ES-I3 (cell line): ENCODE measurements around the gene BCAR3.
A peak's percentile ranks its signal among the peaks of the same experiment; 100 is the strongest.
"Not testable (repeated sequence)": the region's sequence is repeated elsewhere in the genome, so short reads cannot be mapped to it uniquely, and the experiment has no call there.

Experiments used
- H3K36me3 ChIP-seq: 2 replicates; pipeline ENCODE4 v1.6.1; 2013; ENCODE audit warnings: mild to moderate bottlenecking, low read length, control low read depth, moderate library complexity; ENCODE audit not compliant: insufficient read depth
- H3K4me1 ChIP-seq: 2 replicates; pipeline ENCODE4 v1.6.1; 2013; ENCODE audit warnings: mild to moderate bottlenecking, control low read depth, low read length; ENCODE audit not compliant: insufficient read depth
- H3K9ac ChIP-seq: 2 replicates; pipeline ENCODE4 v1.6.1; 2013; ENCODE audit warnings: low read depth, mild to moderate bottlenecking, low read length, moderate library complexity
- H3K9me3 ChIP-seq: 2 replicates; pipeline ENCODE4 v1.6.1; 2013; ENCODE audit warnings: mild to moderate bottlenecking, low read length, moderate library complexity; ENCODE audit not compliant: control insufficient read depth, insufficient read depth

Gene BCAR3

DNA sequence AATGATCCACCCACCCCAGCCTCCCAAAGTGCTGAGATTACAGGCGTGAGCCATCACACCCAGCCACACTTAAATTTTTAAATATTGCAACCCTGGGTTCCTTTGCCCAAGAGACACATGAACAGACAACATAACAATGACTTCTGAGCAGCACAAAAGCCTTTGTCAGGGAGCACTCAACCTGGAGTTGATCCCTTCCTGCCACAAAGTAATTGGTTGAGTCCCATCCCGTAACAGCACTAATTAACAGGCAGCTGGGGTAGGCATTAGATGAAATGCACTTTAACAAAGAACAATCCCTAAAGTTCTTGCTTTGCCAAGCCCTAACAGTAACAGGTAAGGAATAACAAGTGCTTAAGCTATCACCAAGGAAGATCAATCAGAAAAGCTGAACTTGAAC is 5.9 kb upstream of the BCAR3 start:
- H3K9me3 ChIP-seq: no peaks in the 10 kb centered on the region
- no peaks in the 10 kb centered on the region for H3K36me3 ChIP-seq
- peaks cover 17% of the 10 kb centered on the region for H3K4me1 ChIP-seq
- H3K9ac ChIP-seq: no peak overlapping the region

DNA sequence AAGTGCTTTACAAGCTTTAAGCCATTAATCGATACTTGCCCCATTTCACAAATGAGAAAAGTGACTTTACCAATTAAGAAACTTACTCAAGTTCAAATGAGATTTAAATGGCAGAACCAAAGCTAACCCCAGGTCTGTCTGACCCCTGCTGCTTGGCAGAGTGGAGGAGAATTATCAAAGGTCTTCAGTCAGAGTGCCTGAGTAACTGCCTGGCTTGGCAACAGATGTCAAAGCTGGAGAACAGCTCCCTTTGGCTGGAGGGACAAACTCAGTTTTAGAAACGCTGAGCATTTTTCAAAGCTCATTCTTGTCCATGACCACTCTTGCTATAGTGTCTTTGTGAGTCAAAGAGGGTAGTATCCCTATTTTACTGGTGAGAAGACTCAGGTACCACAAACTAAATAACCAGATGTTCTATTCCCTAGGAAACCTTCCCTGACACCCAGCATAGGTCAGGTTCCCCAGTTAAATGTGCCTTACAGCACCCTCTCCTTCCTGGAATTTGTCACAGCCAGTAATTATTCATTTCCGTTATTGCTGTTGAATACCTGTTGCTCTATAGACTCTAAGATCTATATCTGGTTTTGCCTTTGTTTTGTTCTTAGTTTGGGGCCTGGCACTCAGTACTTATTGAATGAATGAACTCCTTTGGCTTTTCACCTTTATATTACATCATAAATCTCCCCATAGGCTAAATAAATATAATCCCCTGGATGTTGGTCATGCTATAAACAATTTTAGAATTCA is 5.0 kb upstream of the BCAR3 start:
- no peaks in the 10 kb centered on the region for H3K9me3 ChIP-seq
- H3K9ac ChIP-seq: no peak overlapping the region
- no peaks in the 10 kb centered on the region for H3K36me3 ChIP-seq
- peaks cover 10% of the 10 kb centered on the region for H3K4me1 ChIP-seq

DNA sequence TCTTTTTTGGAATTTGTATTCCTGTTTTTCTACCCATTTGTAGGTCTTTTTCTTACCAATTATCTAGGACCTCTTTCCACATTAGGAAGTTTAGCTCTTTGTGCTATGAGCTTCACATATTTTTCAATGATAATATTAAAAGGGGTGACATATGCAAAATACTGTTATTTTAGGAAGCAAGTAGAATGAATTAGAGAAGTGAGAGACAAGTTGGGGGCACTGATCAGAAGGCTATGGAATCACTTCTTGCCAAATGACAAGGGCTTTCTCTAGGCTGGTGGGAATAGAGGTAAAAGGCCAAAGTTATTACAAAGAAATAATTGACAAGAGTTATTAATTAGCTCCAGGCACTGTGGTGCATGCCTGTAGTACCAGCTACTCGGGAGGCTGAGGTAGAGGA is 4.3 kb upstream of the BCAR3 start:
- H3K4me1 ChIP-seq: peaks cover 7% of the 10 kb centered on the region
- H3K9ac ChIP-seq: no peak overlapping the region

DNA sequence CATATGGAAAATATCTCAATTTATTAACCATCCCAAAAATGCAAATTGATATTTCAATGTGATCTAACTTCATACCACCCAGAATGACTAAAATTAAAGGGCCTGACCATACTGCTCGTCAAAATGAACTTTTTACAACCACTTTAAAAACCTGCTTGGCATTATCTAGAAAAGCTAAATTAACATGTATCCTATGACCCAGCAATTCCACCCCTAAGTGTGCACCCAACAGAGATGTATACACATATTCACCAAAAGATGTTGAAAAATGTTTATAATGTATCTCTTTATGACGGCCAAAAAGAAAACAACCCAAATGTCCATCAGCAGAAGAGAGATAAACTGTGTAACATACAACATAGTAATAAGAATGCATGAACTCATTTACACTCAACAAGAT is 1.6 kb upstream of the BCAR3 start:
- no peaks in the 10 kb centered on the region for H3K36me3 ChIP-seq
- no peak overlapping the region for H3K9ac ChIP-seq
- H3K4me1 ChIP-seq: 0 out of 2 replicates have a peak, but pooled peaks cover 16% of the 10 kb centered on the region
- H3K9me3 ChIP-seq: no peaks in the 10 kb centered on the region

More for the DNA sequence above, 4.3 kb upstream of the BCAR3 start:
- no peaks in the 10 kb centered on the region for H3K36me3 ChIP-seq
- no peaks in the 10 kb centered on the region for H3K9me3 ChIP-seq

DNA sequence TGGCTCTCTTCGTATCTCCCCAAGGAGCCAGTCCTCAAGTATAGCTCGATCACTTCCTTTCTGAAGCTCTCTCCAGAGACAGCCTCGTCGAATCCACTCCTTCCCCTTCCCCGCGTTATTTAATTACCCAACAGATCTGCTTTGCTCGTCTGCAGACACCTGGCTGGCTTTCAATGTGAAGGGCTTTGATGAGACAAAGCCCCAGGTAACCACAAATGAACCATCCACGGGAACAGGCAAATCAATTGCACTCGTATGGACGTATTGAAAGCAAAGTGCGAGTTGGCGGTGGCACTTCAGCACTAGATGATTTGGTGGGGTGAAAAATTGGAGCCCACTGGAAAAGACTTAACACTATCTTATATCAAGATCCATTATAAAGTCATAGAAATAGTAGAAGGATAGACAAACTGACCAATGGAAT is 364 bp upstream of the BCAR3 start:
- Histone ChIP-seq H3K9me3 (no peaks in the 10 kb centered on the region), H3K4me1 (peaks cover 21% of the 10 kb centered on the region; the same call in 1 of the 2 replicates), H3K36me3 (no peaks in the 10 kb centered on the region), H3K9ac (peak overlapping the region; percentile 69)

DNA sequence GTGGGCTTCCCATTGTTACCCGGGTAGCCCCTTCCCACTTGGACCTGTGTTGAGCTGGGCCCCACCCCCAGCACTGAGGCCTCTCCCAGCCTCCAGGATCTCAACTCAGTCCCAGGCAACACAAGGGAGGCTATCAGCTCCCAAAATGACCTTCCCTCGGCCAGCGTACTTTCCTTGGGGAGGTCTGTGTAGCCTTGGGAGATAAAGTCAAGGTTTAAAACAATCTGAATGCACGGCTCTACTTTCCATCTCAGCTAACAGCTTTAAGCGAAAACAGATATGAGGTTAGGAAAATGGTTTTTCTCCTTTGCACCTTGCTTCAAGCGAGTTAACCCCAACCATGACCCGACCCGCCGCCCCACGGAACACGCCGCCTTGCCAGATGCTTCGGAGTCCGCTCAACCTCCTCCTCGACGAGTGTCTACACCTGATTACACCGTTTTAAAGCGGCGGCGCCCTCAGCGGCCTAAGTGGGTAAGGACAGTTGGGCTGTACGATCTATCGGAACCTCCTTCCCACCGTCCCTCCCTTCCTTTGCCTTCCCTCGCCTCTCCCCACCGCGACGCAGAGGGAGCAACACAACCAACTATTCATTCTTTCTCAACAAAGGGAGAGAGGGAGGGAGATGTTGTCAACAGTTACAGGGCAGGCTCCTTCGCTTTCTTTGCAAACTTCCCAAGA is 1.1 kb downstream of the BCAR3 start:
- Histone ChIP-seq H3K36me3 (no peaks in the 10 kb centered on the region), H3K4me1 (peaks cover 18% of the 10 kb centered on the region; the same call in 1 of the 2 replicates), H3K9me3 (no peaks in the 10 kb centered on the region), H3K9ac (peak overlapping the region; percentile 69)

DNA sequence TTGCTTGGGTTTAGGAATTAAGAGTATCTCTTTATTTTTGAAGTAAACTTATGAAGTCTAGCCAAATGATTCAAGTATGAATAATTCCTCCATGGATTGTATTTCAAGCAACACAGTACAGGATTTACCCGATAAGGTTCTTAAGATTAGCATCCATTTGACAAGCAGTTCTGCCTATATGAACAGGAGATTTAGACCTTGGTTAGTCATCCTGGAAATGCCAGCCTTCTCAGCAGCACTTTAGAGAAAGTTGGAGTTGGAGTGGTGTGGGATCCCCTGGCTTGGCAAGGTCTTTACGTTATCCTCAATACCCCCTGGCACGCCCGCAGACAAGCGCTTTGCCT is 1.6 kb downstream of the BCAR3 start:
- peak overlapping the region; percentile 69 for H3K9ac ChIP-seq
- H3K4me1 ChIP-seq: peaks cover 18% of the 10 kb centered on the region; the same call in 1 of the 2 replicates
- no peaks in the 10 kb centered on the region for H3K9me3 ChIP-seq
- H3K36me3 ChIP-seq: no peaks in the 10 kb centered on the region

DNA sequence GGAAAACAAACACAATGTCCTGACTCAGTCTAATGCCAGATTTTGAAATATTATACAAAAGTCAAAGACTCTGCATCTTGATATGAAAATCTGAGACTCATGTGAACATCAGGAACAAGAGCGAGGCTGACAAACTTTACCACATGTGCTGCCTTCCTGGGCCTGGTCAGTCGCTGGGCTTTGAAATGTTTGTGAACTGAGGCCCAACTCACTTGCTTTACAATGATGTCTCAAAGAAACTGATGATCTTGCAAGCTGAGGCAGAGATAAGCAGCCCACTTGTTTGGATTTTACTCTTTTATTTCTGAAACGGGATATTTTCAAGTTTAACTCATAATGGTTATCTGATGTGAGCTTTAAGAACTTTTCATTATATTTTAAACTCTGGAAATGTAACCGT is 2.1 kb downstream of the BCAR3 start:
- Histone ChIP-seq H3K4me1 (peaks cover 18% of the 10 kb centered on the region; the same call in 1 of the 2 replicates), H3K9ac (no peak overlapping the region), H3K9me3 (no peaks in the 10 kb centered on the region), H3K36me3 (no peaks in the 10 kb centered on the region)

DNA sequence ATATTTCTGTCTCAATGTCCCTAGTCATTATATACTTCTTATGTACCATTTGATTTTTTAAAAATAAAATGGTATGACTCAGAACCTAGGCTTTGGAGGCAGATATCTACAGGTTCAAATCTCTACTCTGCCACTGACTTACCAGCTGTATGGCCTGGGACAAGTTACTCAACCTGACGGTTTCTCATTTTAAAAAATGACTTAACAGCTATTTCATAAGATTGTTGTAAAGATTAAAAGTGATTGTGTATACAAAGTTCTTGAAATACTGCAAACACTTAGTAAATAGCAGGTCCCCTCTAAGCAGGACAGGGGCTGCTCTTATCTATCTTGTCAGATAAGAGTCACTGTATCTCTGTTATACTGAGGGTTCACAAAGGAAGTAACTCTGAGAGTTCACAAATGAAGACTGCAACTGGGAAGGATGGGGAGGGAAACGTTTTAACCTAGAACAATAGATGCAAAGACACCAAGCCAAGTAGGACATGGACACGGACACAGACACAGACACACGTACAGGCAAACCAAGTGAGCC is 2.6 kb downstream of the BCAR3 start:
- Histone ChIP-seq H3K36me3 (no peaks in the 10 kb centered on the region), H3K4me1 (peaks cover 18% of the 10 kb centered on the region; the same call in 1 of the 2 replicates), H3K9me3 (no peaks in the 10 kb centered on the region), H3K9ac (no peak overlapping the region)

DNA sequence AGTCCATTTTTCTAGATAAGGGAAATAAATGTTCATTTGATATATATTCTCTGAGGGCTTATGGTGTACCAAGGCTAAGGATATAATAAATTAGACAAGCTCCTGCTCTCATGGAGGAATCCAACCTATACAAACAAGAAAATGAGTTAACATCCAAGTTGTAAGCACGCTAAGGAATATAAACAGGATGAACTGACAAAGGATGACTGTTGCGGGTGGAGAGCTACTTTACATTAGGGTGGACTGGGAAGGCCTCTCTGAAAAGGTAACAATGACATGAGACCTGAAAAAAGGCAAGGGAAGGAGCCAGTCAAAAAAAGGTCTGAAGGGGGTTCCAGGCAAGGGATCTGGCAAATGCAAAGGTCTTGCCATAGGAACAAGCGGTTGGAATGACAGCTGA is 3.1 kb downstream of the BCAR3 start:
- H3K9ac ChIP-seq: no peak overlapping the region
- H3K9me3 ChIP-seq: no peaks in the 10 kb centered on the region
- peaks cover 18% of the 10 kb centered on the region; the same call in 1 of the 2 replicates for H3K4me1 ChIP-seq
- H3K36me3 ChIP-seq: no peaks in the 10 kb centered on the region

DNA sequence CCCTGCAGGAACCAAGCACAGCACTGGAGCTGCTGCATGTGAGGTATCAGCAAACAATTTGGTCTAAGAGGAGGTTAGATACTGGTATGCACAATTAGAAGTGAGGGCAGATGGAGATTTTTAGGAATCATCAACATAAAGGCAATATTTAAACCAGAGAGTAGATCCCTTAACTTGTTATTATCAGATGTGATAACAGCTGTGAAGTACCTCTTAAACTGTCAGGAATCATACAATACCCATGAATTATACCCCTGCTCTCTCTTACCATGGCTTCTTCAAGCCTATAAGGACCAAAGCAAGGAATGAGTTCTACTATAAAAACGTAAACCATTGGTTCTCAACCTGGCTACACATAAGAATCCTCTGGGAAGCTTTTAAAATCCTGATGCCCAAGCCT is 3.9 kb downstream of the BCAR3 start:
- peaks cover 18% of the 10 kb centered on the region; the same call in 1 of the 2 replicates for H3K4me1 ChIP-seq

DNA sequence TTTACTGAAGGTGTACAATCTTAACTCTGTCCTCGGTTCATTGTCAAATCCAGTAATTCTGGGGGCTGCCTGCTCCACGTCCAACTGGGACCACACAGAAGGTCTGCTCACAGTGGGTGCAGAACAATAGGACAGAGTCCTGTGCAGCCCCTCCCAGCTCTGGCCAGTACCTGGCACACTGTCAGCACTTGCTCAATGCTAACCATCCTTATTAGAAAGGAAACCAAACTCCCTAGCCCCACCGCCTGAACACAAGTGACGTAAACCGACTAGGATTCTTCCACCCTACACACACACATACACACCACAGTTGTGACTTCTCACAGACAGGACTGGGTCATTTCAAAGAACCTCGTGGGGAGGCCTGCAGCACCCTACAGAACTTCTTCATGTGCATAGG is 5.2 kb downstream of the BCAR3 start:
- Histone ChIP-seq H3K9ac (no peak overlapping the region), H3K36me3 (peaks cover 1% of the 10 kb centered on the region; the same call in 1 of the 2 replicates), H3K4me1 (peaks cover 18% of the 10 kb centered on the region; the same call in 1 of the 2 replicates), H3K9me3 (no peaks in the 10 kb centered on the region)

More for the DNA sequence above, 3.9 kb downstream of the BCAR3 start:
- Histone ChIP-seq H3K36me3 (no peaks in the 10 kb centered on the region), H3K9me3 (no peaks in the 10 kb centered on the region), H3K9ac (no peak overlapping the region)

DNA sequence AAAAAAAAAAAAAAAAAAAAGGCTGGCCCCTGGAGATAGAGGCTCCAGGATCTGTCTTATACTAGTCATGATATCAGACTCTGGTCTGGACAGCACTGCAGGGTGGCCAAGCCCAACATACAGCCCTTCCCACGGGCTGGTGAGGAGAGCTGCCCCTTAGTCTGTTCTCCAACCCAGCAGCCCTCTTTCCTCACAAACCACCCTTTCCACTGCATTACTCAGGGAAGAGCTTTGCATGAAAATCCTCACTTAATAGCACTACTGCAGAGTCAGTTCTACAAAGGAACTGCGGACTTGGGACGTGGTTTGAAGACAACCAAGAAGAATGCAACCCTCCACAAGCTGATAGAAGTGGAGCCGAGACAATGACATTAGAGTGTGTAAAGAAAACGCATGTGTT is 5.7 kb downstream of the BCAR3 start:
- H3K36me3 ChIP-seq: peaks cover 4% of the 10 kb centered on the region; the same call in 1 of the 2 replicates
- no peak overlapping the region for H3K9ac ChIP-seq
- peaks cover 18% of the 10 kb centered on the region; the same call in 1 of the 2 replicates for H3K4me1 ChIP-seq
- no peaks in the 10 kb centered on the region for H3K9me3 ChIP-seq

DNA sequence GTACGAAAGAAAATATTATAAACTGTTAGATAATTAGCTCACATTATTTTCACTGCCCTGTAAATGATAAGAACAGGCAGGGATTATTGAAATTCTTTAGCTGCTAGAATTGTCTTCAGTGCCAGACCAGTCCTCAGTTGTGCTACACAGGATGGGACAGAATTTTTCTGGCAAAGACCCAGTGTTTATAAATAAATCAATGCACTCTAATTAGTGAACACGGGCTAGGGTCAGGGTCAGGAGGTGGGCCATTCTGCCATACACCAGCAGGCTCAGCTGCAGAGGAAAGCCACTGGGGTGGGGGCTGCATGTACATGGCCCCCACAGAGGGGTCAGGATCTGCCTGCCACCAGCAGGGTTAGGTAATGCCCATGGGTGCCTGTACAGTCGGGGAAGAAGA is 6.4 kb downstream of the BCAR3 start:
- H3K9me3 ChIP-seq: no peaks in the 10 kb centered on the region
- H3K4me1 ChIP-seq: peaks cover 18% of the 10 kb centered on the region; the same call in 1 of the 2 replicates
- peaks cover 4% of the 10 kb centered on the region; the same call in 1 of the 2 replicates for H3K36me3 ChIP-seq
- no peak overlapping the region for H3K9ac ChIP-seq

DNA sequence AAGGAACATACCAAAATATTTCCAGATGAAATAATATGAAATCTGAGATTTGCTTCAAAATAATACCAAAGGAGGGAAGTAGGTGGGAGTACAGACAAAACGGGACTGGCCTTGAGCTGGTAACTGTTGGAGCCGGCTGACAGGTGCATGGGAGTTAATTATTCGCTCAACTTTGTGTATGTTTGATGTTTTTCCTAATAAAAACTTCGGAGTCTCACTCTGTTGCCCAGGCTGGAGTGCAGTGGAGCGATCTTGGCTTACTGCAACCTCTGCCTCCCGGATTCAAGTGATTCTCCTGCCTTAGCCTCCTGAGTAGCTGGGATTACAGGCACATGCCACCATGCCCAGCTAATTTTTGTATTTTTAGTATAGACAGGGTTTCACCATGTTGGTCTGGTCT is 7.6 kb downstream of the BCAR3 start:
- H3K36me3 ChIP-seq, H3K4me1 ChIP-seq, H3K9ac ChIP-seq, H3K9me3 ChIP-seq: not testable (repeated sequence)
